Left lung (tissue), 10 donors: Measurements from ENCODE around the gene FBXO41. TPM values are rescaled to one million over a fixed set of nuclear protein-coding genes. Genes with fewer than 3 reads are reported as not detected.
A peak's percentile ranks its signal among the peaks of the same experiment; 100 is the strongest.

Source experiments
- ATAC-seq: fragments of 200-7000 bp; cut with Tn5 transposase; one replicate; pipeline ENCODE4 v1.9.1; 2020; ENCODE audit warnings: moderate library complexity
- DNase-seq, 4 donors: peaks; one replicate each; pipeline ENCODE4 v3.0.0-alpha.2; 2013 to 2020
- H3K27ac ChIP-seq, 2 donors: fragments of 200-600 bp; sonication (generic) in 1 of 2; one replicate each; pipeline versions ENCODE4 v1.5.0 to v1.8.0; 2020 to 2021
- H3K27me3 ChIP-seq, 2 donors: fragments of 200-600 bp; sonication (generic) in 1 of 2; one replicate each; pipeline versions ENCODE4 v1.5.0 to v1.8.0; 2020 to 2021
- H3K36me3 ChIP-seq, 2 donors: fragments of 200-600 bp; sonication (generic) in 1 of 2; one replicate each; pipeline versions ENCODE4 v1.5.0 to v1.8.0; 2020 to 2021
- H3K4me1 ChIP-seq, 2 donors: fragments of 200-600 bp; one replicate each; pipeline ENCODE4 v1.8.0; 2021
- H3K4me3 ChIP-seq, 2 donors: fragments of 200-600 bp; sonication (generic) in 1 of 2; one replicate each; pipeline versions ENCODE4 v1.5.0 to v1.8.0; 2020 to 2021; ENCODE audit warnings: mild to moderate bottlenecking in 1 of 2
- H3K9me3 ChIP-seq, 2 donors: fragments of 200-600 bp; sonication (generic) in 1 of 2; one replicate each; pipeline versions ENCODE4 v1.5.0 to v1.8.0; 2020 to 2021
- CTCF ChIP-seq, 2 donors: fragments of 200-600 bp; sonication (generic) in 1 of 2; IDR thresholded peaks; one replicate each; pipeline versions ENCODE4 v1.5.0 to v1.8.0; 2021; ENCODE audit warnings: antibody characterized with exemption in 2 of 2
- intact Hi-C, 2 donors: fragments of 100-400 bp; cut with DNase I; formaldehyde crosslinking; loops; one replicate each; pipeline versions ENCODE4 v1.11.2 to v1.14.2; 2022
- polyA plus RNA-seq, 6 donors: library from polyadenylated mRNA; unstranded; fragments of 120-200 nt; gene quantifications; one replicate each; pipeline ENCODE4 v1.2.1, GENCODE V29; 2013; ENCODE audit not compliant: insufficient read length in 6 of 6
- total RNA-seq, 2 donors: library from RNA; stranded (reverse); fragmentation: NEBNext Ultra II Directional; extraction: Animal tissue kit (Norgen Biotek cat#: 25700); gene quantifications; one replicate each; pipeline ENCODE4 v1.2.1, GENCODE V29; 2021
- donor health status: DM: no; HTN: yes; CAD: no.
- donor health status: DM: no; HTN: no; CAD: no.

FBXO41 gene
- total and polyA plus RNA-seq, 8 donors = 1.4 to 3.5 (median 1.9) TPM

DNA sequence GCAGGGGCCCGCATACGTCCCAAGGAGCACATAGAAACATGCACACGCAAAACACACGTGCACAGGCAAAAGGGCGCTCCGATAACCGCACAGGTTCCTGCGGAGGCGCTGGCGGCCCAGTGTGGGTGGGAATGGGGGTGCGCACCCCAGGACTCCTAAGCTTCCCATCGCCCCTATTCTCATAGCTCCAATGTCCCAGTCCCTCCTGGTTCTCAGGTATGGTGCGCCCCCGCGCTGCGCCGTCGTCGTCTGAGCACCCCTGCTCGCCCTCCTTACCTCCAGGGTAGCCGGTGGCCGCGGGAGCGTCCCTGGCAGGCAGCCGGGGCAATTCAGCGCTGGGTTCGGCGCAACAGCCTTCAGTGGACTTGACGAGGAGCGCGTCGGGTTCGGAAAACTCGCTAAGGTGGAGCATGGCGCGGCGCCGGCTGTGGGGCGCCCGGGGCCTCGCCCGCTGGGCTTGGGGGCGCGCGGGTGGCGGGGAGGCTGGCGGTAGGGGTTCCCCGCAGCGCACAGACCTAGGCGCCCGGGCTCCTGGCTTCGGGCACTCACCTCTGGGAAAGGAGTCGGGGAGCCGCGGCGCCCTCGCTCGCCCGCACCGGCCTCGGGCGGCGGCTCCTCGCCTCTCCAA, 8.7 kb upstream of the FBXO41 start:
- no peak for ATAC-seq
- no peaks in the 10 kb centered on the region for H3K36me3 ChIP-seq
- DNase-seq = peak in 1 of 4 donors; percentile 65
- H3K27ac ChIP-seq = no peak overlapping the region
- peaks cover 8 to 24% of the 10 kb centered on the region in 2 donors for H3K4me1 ChIP-seq
- H3K27me3 ChIP-seq = peaks cover 56 to 93% of the 10 kb centered on the region in 2 donors
- H3K4me3 ChIP-seq = peak overlapping the region; percentile 21 to 45
- intact Hi-C loops = no loop called here
- no peak for TF ChIP-seq CTCF (IDR thresholded peaks at IDR 0.05)
- no peaks in the 10 kb centered on the region for H3K9me3 ChIP-seq

DNA sequence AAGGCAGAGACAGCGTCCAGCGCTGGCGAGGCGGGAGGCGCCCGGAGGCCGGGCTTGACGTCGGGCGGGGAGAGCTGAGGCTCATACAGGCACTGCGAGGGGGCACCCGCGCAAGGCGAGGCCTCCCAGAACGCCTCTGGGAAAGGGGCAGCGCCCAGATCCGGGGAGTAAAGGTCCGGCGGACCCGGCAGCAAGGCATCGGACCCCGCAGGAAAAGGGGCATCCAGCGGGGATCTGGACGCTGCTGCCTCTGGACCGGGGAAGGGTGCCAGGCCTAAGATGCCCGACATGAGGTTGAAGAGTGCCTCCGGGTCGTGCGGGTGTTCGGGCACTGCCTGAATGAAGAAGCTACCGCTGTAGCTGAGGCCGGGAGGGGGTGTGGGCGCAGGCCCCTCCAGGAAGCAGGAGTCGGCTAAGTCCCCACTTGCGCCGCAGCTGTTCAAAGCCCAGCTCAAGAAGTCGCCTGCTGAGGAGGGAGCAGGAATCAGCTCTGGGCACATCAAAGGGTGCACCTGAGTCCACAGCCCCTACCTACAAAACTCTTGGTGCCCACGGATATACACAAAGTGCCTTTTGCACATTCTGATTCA, 8.1 kb upstream of the FBXO41 start:
- Histone ChIP-seq H3K4me3 (no peak overlapping the region), H3K4me1 (peaks cover 8 to 24% of the 10 kb centered on the region in 2 donors), H3K27me3 (peaks cover 56 to 96% of the 10 kb centered on the region in 2 donors), H3K27ac (no peak overlapping the region), H3K36me3 (no peaks in the 10 kb centered on the region), H3K9me3 (no peaks in the 10 kb centered on the region)
- DNase-seq = peak in 1 of 4 donors; percentile 72
- intact Hi-C loops = no loop called here
- ATAC-seq = no peak
- no peak for TF ChIP-seq CTCF (IDR thresholded peaks at IDR 0.05)

DNA sequence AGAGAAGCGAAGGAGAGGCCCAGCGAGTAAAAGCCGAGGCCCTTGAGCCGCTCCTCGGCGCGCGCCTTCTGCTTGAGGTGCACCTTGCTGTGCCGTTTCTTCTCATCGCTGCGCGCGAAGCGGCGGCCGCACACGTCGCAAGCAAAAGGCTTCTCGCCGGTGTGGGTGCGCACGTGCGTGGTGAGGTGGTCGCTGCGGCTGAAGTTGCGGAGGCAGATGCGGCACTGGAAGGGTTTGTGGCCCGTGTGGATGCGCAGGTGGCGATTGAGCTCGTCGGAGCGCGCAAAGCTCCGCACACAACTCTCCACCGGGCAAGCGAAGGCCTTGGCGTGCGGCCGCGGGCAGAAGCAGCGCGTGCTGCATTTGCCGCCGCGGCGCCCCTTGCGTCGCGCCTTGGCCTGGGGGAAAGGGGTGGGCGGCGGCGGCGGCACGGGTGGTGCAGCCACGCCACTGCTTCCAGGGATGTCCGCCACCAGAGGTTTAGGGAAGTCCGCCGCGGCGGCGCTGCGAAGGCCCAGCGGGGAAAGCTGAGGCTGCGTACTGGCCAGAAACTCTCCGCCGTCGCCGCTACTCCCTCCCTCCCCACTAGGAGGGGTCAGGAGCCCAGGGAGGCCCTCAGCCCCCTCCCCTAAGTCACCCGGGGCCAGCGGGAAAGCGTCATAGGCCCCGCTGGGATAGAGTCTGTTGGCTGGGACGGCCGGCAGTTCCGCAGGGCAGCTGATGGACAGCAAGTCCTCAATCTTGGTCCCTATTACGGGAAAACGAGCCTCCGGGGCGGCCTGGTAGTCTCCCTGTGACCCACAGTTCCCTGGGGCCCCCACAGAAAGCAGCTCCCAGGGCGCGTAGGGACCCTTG, 7.4 kb upstream of the FBXO41 start:
- ATAC-seq = peak; percentile 7
- DNase-seq = peak in 1 of 4 donors; percentile 72
- no peak overlapping the region for H3K4me3 ChIP-seq
- H3K4me1 ChIP-seq = peaks cover 8 to 24% of the 10 kb centered on the region in 2 donors
- no peak overlapping the region for H3K27ac ChIP-seq
- intact Hi-C loops = no loop called here
- TF ChIP-seq CTCF (IDR thresholded peaks at IDR 0.05) = no peak
- H3K36me3 ChIP-seq = no peaks in the 10 kb centered on the region
- H3K9me3 ChIP-seq = no peaks in the 10 kb centered on the region
- peaks cover 56 to 96% of the 10 kb centered on the region in 2 donors for H3K27me3 ChIP-seq

GRCh38 chr2:73291093-73291460, 6.8 kb upstream of the FBXO41 start:
- TF ChIP-seq CTCF (IDR thresholded peaks at IDR 0.05) = no peak
- no peak overlapping the region for H3K27ac ChIP-seq
- intact Hi-C loops = no loop called here
- peaks cover 62 to 96% of the 10 kb centered on the region in 2 donors for H3K27me3 ChIP-seq
- no peak overlapping the region for H3K4me3 ChIP-seq
- peak; percentile 54 to 87 (median 76) for DNase-seq
- peak; percentile 89 for ATAC-seq
- H3K9me3 ChIP-seq = no peaks in the 10 kb centered on the region
- no peaks in the 10 kb centered on the region for H3K36me3 ChIP-seq
- peaks cover 8 to 24% of the 10 kb centered on the region in 2 donors for H3K4me1 ChIP-seq
